ENCODE measurements around the gene CDC25B.
"Not testable (repeated sequence)": the region's sequence is repeated elsewhere in the genome, so short reads cannot be mapped to it uniquely, and the experiment has no call there.

The CDC25B gene

GRCh38 chr20:3821996-3822395, 25.9 kb downstream of the CDC25B start:
- no peak for DNase-seq (ENCODE audit: low read depth)
- no peak for TF ChIP-seq POLR2A (IDR thresholded peaks at IDR 0.05; ENCODE audit: extremely low read depth, insufficient read length)
- no peak overlapping the region for H3K4me3 ChIP-seq (ENCODE audit: low read depth, low read length)

DNA sequence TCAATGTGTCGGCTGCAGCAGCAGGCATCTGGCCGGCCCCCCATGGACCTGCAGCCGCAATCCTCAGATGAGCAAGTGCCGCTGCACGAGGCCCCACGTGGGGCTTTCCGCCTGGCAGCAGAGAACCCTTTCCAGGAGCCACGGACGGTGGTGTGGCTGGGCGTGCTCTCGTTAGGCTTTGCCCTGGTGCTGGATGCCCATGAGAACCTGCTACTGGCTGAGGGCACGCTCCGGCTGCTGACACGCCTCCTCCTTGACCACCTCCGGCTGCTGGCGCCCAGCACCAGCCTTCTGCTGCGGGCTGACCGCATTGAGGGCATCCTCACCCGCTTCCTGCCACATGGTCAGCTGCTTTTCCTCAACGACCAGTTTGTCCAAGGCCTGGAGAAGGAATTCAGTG, 27.8 kb downstream of the CDC25B start:
- no peak for TF ChIP-seq POLR2A (IDR thresholded peaks at IDR 0.05; ENCODE audit: extremely low read depth, insufficient read length)
- TF ChIP-seq CTCF (IDR thresholded peaks at IDR 0.05; ENCODE audit: low read depth, low read length), result no peak
- TF ChIP-seq, protein P1, sequence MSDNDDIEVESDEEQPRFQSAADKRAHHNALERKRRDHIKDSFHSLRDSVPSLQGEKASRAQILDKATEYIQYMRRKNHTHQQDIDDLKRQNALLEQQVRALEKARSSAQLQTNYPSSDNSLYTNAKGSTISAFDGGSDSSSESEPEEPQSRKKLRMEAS (IDR thresholded peaks at IDR 0.05; ENCODE audit: low read depth, low read length), result no peak
- TF ChIP-seq MYC (IDR thresholded peaks at IDR 0.05; ENCODE audit: low read depth, low read length), result no peak
- DNase-seq (ENCODE audit: low read depth), result no peak
- H3K4me3 ChIP-seq (ENCODE audit: low read depth, low read length), result no peak overlapping the region

DNA sequence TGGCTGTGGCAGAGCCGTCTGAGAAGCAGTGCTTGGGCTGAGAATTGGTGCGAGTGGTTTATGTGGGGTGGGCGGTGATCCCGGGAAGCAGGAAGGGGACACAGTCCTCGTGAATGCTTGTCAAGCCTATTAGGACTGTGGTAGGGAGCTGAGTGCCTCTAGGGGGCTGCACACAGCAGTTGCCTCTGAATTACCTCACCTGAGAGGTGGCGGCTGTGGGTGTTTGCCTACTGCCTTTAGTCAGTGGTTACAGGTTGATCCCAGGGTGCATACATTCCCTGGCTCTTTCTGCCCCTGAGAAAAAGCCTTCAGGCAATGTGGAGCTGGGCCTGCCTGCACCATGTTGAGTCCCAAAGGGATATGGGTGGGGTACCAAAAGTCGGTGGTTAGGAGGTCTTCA, 29.4 kb downstream of the CDC25B start:
- DNase-seq (ENCODE audit: low read depth), result no peak
- H3K4me3 ChIP-seq (ENCODE audit: low read depth, low read length), result no peak overlapping the region
- TF ChIP-seq, protein P1 (IDR thresholded peaks at IDR 0.05; ENCODE audit: low read depth, low read length), result no peak
- TF ChIP-seq POLR2A (IDR thresholded peaks at IDR 0.05; ENCODE audit: extremely low read depth, insufficient read length), result no peak
- TF ChIP-seq MYC (IDR thresholded peaks at IDR 0.05; ENCODE audit: low read depth, low read length), result no peak

- no peak overlapping the region for H3K4me3 ChIP-seq (ENCODE audit: low read depth, low read length)
- DNase-seq (ENCODE audit: low read depth), result peak; percentile 91
- no peak for TF ChIP-seq CTCF (IDR thresholded peaks at IDR 0.05; ENCODE audit: low read depth, low read length)
- TF ChIP-seq, protein P1 (IDR thresholded peaks at IDR 0.05; ENCODE audit: low read depth, low read length), result no peak; the same call in 1 of the 2 replicates
- no peak for TF ChIP-seq MYC (IDR thresholded peaks at IDR 0.05; ENCODE audit: low read depth, low read length)
- no peak for TF ChIP-seq POLR2A (IDR thresholded peaks at IDR 0.05; ENCODE audit: extremely low read depth, insufficient read length)
These were observed 30.3 kb downstream of the CDC25B start for GRCh38 chr20:3826420-3826819.

DNA sequence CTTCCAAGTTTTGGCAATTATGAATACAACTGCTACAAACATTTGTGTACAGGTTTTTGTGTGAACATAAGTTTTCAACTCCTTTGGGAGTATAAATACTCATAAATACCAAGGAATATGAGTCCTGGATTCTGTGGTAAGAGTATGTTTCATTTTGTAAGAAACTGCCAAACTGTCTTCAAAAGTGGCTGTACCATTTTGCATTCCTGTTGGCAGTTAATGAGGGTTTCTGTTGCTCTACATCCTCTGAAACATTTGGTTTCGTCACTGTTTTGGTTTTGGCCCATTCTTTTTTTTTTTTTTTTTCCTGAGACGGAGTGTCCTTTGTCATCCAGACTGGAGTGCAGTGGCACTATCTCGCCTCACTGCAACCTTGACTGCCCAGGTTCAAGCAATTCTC, 32.7 kb downstream of the CDC25B start:
- no peak for TF ChIP-seq MYC (IDR thresholded peaks at IDR 0.05; ENCODE audit: low read depth, low read length)
- no peak for TF ChIP-seq CTCF (IDR thresholded peaks at IDR 0.05; ENCODE audit: low read depth, low read length)
- TF ChIP-seq POLR2A (IDR thresholded peaks at IDR 0.05; ENCODE audit: extremely low read depth, insufficient read length), result no peak
- TF ChIP-seq, protein P1 (IDR thresholded peaks at IDR 0.05; ENCODE audit: low read depth, low read length), result no peak
- DNase-seq (ENCODE audit: low read depth), result no peak
- H3K4me3 ChIP-seq (ENCODE audit: low read depth, low read length), result no peak overlapping the region

DNA sequence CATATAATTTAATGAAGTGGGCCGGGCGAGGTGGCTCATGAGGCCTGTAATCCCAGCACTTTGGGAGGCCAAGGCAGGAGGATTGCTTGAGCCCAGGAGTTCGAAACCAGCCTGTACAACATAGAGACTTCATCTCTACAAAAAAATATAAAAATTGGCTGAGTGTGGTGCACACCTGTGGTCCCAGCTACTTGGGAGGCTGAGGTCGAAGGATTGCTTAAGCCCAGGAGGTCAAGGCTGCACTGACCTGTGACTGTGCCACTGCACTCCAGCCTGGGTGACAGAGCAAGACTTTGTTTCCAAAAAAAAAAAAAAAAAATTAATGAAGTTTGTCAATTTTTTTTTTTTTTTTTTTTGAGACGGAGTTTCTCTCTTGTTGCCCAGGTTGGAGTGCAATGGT, 33.8 kb downstream of the CDC25B start:
- H3K4me3 ChIP-seq (ENCODE audit: low read depth, low read length); DNase-seq (ENCODE audit: low read depth): not testable (repeated sequence)

DNA sequence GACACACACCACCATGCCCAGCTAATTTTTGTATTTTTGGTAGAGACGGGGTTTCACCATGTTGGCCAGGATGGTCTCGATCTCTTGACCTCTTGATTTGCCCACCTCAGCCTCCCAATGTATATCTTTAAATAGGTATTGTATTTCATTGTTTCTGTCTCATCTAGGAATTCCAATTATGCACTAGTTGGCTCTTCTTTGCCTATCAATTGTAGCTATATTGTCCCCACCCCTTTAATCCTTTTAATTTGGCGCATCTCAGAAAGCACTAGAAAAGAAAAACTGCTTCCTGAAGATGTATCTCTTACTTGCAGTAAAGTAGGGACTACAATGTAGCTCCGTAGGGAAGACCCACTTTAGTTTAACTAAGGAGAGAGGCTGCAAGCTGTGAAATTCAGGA, 40.0 kb downstream of the CDC25B start:
- no peak for DNase-seq (ENCODE audit: low read depth)
- TF ChIP-seq CTCF (IDR thresholded peaks at IDR 0.05; ENCODE audit: low read depth, low read length), result no peak
- TF ChIP-seq MYC (IDR thresholded peaks at IDR 0.05; ENCODE audit: low read depth, low read length), result no peak
- TF ChIP-seq POLR2A (IDR thresholded peaks at IDR 0.05; ENCODE audit: extremely low read depth, insufficient read length), result no peak
- TF ChIP-seq, protein P1 (IDR thresholded peaks at IDR 0.05; ENCODE audit: low read depth, low read length), result no peak
- H3K4me3 ChIP-seq (ENCODE audit: low read depth, low read length), result no peak overlapping the region

Data from NB4 (cell line).